ENCODE results near the gene TK1.
"Not testable (repeated sequence)": the region's sequence is repeated elsewhere in the genome, so short reads cannot be mapped to it uniquely, and the experiment has no call there.

Gene TK1

DNA sequence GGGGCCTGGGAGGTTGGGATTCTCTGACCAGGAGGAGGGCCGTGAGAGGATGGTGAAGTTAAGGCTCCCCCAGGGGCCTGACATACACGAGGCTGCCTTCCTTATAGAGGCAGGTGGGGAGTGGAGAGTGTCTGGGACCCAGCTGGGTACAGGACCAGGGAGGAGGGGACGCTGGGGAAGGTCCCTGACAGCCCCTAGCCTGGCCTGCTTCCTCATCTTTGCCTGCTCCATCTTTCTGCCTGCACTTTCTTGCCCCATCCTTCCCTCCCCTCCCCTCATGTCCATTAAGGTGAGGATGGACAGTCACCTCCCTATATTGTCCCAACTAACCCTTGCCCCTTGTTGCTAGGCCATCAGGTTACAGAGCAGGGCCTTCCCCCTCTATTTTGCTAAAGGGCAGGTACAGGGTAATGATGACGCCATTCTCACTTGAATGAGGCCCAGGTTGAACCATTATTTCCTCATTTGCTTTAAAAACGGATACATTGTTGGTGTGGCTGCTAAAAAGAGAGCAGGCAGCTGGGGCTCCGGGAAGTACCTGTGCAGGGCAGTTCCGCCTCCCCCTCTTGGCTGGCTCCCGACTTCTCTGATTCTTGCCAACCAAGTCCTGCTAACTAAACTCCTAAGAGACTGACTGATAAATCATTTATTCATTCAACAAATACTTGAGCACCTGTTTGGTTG is 39.4 kb downstream of the TK1 start:
- DNase-seq = no peak

GRCh38 chr17:78146881-78147280 is 40.0 kb downstream of the TK1 start:
- no peak for DNase-seq

DNA sequence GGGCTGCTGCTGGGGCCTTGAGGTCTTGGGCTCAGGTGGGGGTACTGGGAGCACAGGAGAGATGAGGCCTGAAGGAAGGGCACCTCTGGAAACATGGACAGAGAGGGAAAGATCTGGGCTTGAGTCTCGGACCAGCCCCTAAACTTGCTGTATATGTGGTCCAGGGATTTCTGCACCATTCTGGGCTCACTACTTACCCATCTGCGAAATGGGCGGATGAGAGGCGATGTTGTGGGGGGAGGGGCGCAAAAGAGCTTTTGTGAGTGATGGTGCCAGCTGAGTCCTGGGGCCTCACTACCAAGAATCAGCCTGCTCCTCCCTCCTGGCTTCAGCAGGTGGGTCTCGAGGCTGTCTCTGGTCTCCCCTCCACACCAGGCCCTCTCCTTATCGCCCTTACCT is 40.4 kb downstream of the TK1 start:
- no peak for DNase-seq

DNA sequence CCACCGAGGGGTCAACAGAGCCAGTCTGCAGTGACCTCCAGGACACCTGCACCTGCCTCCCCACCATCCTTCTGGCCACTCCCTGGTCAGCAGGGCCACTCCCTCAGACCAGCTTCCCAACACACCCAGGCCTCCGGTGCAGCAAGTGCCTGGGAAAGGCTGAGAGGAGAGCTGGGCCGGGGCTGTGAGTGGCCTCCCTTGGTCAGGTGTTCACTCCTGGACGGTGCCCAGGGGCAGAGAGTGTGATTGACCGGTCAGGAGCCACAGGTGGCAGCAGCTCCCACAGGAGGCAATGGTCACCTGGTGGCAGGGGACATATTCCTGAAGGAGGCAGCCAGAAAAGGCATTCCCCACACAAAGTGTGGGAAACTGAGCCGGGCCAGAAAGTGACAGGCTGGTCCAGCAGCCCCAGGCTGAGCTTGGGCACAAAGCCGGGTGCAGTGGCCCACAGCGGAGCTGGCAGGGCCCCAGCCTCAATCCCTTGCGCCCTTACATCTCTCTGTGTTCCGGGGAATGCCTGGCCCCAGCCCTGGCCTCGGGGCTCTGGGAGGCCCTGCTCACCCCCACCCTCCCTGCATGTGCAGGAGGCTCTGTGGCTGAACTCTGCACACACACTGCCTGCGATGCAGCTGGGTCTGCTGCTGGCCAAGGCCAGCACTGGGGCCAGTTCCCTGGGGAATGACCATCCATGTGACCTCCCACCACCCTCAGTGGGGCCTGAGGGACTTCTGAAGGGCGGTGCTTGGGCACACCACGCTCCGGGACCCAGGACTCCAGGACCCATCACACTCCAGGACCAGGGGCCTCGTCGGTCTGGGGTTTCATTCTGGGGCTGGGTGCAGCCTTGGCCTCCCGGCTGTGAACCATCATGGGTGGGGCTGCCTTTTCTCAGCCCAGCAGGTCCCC is 41.9 kb downstream of the TK1 start:
- no peak for DNase-seq

GRCh38 chr17:78144147-78144719 is 42.6 kb downstream of the TK1 start:
- DNase-seq = no peak

GRCh38 chr17:78143214-78144146 is 43.4 kb downstream of the TK1 start:
- no peak for DNase-seq

DNA sequence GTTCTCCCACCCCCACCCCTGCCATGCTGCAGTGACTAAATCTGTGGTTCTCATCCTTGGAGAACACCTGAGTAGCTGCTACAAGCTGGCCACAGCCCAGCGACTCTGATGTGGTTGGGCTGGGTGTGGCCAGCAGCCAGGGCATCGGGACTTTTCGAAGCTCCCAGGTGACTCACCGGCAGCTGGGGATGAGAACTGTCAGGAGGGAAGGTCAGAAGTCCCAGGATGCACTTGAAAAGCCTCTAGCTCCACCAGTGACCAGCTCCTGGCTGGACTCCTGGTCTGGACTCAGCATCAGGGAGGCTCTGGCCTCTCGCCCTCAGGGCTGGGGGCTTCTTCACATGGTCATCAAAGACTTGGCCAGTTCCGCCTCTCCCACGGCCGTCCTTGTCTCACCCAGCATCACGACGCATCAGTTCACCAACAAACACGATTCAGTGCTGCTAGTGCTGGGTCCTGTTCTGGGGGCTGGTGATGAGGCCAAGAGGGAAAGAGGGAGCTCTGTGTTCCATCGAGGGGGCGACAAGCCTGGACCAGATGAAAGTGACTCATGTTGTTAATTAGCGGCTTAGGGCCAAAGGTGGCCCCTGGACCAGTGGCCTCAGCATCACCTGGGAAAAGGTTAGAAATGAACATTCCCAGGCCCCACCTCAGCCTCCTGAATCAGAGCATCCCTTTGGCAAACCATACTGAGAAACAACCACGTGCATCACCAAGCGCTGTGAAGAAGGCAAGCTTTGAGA is 44.6 kb downstream of the TK1 start:
- DNase-seq = no peak

GRCh38 chr17:78141437-78142118 is 45.3 kb downstream of the TK1 start:
- no peak for DNase-seq

- peak; percentile 94 for DNase-seq
These were observed 46.4 kb downstream of the TK1 start for GRCh38 chr17:78140169-78141051.

GRCh38 chr17:78139861-78140168 is 47.0 kb downstream of the TK1 start:
- DNase-seq = not testable (repeated sequence)

DNA sequence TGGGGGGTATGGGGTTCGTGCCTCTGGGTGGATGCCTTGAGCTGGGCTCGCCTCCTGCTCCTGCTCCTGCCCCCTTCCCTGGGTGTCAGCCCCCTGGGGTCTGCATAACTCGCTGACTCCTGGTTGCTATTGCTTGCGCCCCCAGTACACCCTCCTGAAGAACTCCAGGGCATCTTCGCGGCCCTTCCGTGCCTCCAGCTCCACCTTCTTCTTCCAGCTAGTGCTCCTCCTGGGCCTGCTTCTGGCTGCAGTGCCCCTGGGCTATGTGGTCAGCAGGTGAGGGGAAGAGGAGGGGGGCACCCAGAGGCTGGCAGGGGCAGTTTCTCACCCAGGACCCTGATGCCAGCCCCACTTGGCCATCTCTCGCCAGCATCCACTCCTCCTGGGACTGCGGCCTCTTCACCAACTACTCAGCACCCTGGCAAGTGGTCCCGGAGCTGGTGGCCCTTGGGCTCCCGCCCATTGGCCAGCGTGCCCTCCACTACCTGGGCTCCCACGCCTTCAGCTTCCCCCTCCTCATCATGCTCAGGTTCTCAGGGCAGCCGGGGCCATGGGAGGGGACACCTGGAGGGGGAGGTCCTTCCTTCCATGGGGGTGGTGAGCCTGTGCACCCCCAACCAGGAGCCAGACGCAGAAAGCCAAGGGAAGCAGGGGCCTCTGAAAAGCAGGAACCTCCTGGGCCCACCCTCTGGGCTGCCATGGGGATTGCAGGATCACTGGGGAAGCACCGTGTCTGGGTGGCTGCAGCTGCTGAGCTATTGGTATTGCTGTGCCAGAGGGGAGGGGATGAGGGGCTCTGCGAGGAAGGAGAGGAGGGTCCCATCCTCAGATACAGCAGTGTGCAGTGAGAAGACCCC is 48.4 kb downstream of the TK1 start:
- no peak for DNase-seq

DNA sequence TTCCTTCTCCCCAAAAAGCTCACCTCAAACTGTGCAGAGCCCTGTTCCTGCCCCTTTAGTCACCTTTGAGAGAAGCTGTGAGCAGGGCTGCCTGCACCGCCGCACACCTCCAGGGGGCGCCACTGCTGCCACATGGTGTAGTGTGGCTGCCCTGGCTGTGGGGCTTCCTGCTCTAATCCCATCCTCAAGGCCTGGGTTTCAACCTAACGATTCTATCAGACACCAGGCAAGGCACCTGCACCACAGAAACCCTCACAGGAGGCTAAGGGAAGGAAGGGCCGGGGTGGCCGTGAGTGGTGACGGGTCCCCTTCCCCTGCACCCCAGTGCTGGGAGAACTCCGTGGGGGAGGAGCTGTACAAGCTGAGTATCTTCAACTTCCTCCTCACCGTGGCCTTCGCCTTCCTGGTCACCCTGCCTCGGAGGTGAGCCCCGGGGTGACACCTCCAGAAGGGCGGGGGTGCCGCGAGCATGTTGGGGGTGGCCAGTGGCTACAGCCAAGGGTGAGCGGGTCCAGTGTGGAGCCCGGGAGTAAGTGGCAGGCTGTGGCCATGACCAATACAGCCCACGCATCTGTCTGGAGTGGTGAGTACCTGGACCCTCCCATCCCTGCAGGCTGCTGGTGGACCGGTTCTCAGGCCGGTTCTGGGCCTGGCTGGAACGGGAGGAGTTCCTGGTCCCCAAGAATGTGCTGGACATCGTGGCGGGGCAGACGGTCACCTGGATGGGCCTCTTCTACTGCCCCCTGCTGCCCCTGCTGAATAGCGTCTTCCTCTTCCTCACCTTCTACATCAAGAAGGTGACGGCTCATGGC is 49.3 kb downstream of the TK1 start:
- no peak for DNase-seq

GRCh38 chr17:78135858-78136500 is 50.9 kb downstream of the TK1 start:
- DNase-seq = no peak

- DNase-seq = no peak
These were observed 51.9 kb downstream of the TK1 start for GRCh38 chr17:78134899-78135385.

GRCh38 chr17:78133971-78134898 is 52.6 kb downstream of the TK1 start:
- DNase-seq = peak; percentile 81

GRCh38 chr17:78133179-78133951 is 53.5 kb downstream of the TK1 start:
- DNase-seq = no peak

Data from NCI-H1436 (cell line).